ENCODE results near the gene TMPRSS11B.
"Not testable (repeated sequence)": the region's sequence is repeated elsewhere in the genome, so short reads cannot be mapped to it uniquely, and the experiment has no call there.

TMPRSS11B gene

GRCh38 chr4:68216501-68216900 is 29.0 kb downstream of the TMPRSS11B start:
- no peak for DNase-seq (ENCODE audit: low read depth)

GRCh38 chr4:68209003-68209402 is 36.5 kb downstream of the TMPRSS11B start:
- DNase-seq (ENCODE audit: low read depth), result no peak

GRCh38 chr4:68194305-68194704 is 51.2 kb downstream of the TMPRSS11B start:
- not testable (repeated sequence) for DNase-seq (ENCODE audit: low read depth)

DNA sequence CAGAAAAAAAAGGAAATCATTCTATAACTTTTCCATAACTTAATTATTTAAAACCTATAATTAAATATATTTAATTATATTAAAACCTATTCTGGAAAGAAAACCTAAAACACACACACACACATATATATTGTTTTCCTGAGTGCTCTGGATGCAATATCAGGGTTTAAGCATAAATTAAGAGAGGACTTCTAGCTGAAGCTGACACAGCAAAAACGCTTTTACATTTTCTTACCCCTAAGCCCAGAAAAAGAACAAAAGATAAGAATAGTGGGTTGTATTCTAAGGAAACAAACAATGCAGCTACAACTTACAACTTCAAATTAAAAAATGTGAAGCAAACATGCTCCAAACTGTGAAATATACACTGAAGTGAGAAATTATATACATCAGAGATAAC is 52.3 kb downstream of the TMPRSS11B start:
- no peak for DNase-seq (ENCODE audit: low read depth)

GRCh38 chr4:68187145-68187544 is 58.3 kb downstream of the TMPRSS11B start:
- DNase-seq (ENCODE audit: low read depth), result no peak

DNA sequence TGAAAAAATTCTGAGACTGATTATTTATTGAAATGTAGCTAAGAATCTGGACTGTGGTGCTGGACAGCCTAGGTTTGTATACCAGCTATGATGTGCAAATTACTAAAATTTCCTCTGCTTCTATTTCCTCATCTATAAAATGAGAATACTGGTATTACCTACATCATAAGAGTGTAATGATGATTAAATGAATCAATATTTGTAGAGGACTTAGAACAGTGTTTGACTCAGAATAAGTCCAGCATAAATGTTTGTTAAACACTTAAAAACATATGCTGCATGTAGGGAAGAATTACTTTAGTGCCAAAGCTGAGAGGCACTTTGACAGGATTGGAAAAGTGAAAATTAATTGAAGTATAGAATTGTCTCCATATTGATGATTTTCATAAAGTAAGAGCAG is 60.6 kb downstream of the TMPRSS11B start:
- no peak for DNase-seq (ENCODE audit: low read depth)

- DNase-seq (ENCODE audit: low read depth), result no peak
Measured at GRCh38 chr4:68183417-68183816, 62.1 kb downstream of the TMPRSS11B start.

DNA sequence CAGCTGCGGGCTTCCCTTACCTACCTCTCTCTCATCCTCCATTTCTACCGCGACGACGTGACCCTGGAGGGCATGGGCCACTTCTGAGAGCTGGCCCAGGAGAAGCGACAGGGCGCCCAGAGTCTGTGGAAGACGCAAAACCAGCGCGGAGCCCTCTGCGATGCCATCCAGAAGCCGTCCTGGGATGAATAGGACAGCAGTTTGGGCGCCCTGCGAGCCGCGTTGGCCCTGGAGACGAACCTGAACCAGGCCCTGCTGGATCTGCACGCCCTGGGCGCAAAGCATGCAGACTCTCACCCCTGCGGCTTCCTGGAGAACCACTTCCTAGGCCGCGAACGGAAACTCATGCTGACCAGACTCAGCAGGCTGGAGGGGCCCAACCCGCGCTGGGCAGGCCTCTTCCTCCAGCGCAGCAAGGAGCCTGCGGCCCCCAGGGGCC is 63.1 kb downstream of the TMPRSS11B start:
- no peak for DNase-seq (ENCODE audit: low read depth)

- DNase-seq (ENCODE audit: low read depth), result no peak
Measured at GRCh38 chr4:68180849-68181526, 64.5 kb downstream of the TMPRSS11B start.

DNA sequence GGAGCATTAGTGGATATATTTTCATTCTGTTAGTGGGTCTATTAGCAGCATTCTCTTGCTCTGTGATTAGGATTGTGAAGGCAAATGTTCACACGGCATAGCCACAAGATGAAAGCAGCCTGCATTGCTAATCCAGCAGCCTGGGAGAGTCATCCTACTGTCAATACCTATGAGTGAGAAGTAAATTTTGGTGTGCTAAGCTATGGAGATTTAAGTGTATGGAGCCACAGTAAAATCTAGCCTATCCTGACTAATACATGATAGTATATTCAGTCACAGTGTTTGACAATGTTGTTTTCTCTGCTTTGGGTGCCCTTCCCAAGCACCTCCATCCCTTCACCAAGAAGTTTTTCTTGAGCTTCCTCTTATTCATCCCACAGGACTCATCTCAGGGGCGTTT is 68.6 kb downstream of the TMPRSS11B start:
- no peak for DNase-seq (ENCODE audit: low read depth)

Measured in CMK (cell line).